RWPE2 (cell line): ENCODE results near the gene PTBP1.

Source experiments
- ATAC-seq: fragments of 200-7000 bp; cut with Tn5 transposase; 3 replicates; pipeline ENCODE4 v1.9.1; 2021; ENCODE audit warnings: low read depth
- DNase-seq: peaks from one replicate; pipeline ENCODE4 v3.0.0-alpha.2; 2020; ENCODE audit warnings: low spot score
- H3K27ac ChIP-seq: fragments of 450-650 bp; 2 replicates; pipeline ENCODE4 v1.5.1; 2017; ENCODE audit warnings: mild to moderate bottlenecking; ENCODE audit not compliant: poor library complexity, severe bottlenecking
- H3K27me3 ChIP-seq: fragments of 250-450 bp; sonication (Bioruptor Pico); 2 replicates; pipeline ENCODE4 v1.5.1; 2021; ENCODE audit warnings: mild to moderate bottlenecking, moderate library complexity; ENCODE audit not compliant: insufficient read depth, poor library complexity, severe bottlenecking
- H3K36me3 ChIP-seq: fragments of 250-450 bp; sonication (Bioruptor Pico); 2 replicates; pipeline ENCODE4 v1.5.1; 2020; ENCODE audit warnings: low read depth, mild to moderate bottlenecking, moderate library complexity
- H3K4me1 ChIP-seq: fragments of 250-450 bp; sonication (Bioruptor Pico); 2 replicates; pipeline ENCODE4 v1.5.1; 2021; ENCODE audit warnings: mild to moderate bottlenecking, moderate library complexity; ENCODE audit not compliant: insufficient read depth, poor library complexity, severe bottlenecking
- H3K4me3 ChIP-seq: fragments of 250-450 bp; sonication (Bioruptor Pico); 2 replicates; pipeline ENCODE4 v1.5.1; 2021; ENCODE audit warnings: mild to moderate bottlenecking, moderate library complexity; ENCODE audit not compliant: severe bottlenecking
- H3K9me3 ChIP-seq: fragments of 250-450 bp; sonication (Bioruptor Pico); 2 replicates; pipeline ENCODE4 v1.5.1; 2021; ENCODE audit warnings: mild to moderate bottlenecking, moderate library complexity; ENCODE audit not compliant: severe bottlenecking
- CTCF ChIP-seq: fragments of 450-650 bp; IDR thresholded peaks from one replicate; pipeline ENCODE4 v1.5.1; 2017; ENCODE audit warnings: mild to moderate bottlenecking, moderate library complexity; ENCODE audit not compliant: poor library complexity, severe bottlenecking

Gene PTBP1

DNA sequence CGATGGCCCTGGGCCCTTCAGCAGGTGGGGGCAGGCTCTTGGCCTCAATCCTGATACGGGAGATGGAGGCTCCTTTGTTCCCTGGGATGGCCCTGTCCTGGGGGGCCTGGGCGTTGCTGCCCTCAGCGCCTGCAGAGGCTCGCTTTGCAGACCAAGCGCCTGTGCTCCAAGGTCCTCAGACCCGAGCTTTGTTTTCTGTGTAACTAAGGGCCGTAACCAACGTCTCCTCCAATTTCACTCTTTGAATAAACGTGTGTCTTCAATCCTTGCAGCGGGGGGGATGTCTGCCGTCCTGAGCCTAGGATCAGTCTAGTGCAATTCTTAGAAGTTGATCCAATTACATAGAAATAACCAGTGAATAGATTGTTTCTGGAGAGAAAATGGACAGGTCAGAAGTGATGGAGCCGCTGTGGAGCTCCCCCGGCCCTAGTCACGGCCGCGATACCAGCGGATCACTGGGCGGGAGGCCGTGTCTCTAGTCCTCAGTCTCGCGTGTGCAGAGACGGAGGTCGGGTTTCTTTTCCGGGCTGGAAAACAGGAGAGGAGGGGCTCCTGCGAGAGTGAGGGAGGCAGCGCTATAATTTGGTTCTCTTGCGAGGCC lies 5.3 kb downstream of the PTBP1 start:
- TF ChIP-seq CTCF, result no peak
- no peaks in the 10 kb centered on the region for H3K27me3 ChIP-seq
- peak overlapping the region; percentile 89 for H3K27ac ChIP-seq
- no peaks in the 10 kb centered on the region for H3K9me3 ChIP-seq
- H3K4me3 ChIP-seq, result no peak overlapping the region
- peaks cover 93% of the 10 kb centered on the region for H3K36me3 ChIP-seq
- ATAC-seq (no peak), DNase-seq (no peak)
- H3K4me1 ChIP-seq, result peaks cover 9% of the 10 kb centered on the region

DNA sequence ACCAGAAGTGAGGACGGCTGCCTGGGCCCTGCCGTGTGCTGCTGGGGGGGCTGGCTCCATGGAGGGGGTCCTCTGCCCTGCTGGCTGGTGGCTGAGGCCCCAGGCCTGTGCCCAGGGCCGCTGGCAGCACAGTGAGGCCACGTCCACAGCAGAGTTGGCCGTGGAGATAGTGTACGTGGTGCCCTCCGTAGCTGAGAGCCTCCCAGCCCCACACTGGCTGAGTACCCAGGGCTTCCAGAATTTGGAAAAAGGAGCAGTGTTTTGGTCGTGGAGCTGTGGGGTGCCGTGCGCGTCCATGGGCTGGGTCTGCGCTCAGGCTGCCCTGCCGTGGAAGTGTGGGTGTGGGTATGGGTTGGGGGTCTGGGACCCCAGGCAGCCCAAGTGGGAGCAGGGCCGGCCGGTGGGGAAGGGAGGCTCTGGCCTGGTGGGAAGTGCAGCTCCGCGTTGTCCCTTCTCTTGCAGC lies 5.9 kb downstream of the PTBP1 start:
- Histone ChIP-seq H3K9me3 (no peaks in the 10 kb centered on the region), H3K27ac (no peak overlapping the region), H3K4me1 (peaks cover 9% of the 10 kb centered on the region), H3K4me3 (no peak overlapping the region), H3K27me3 (no peaks in the 10 kb centered on the region), H3K36me3 (peaks cover 96% of the 10 kb centered on the region)
- TF ChIP-seq CTCF, result no peak
- ATAC-seq (no peak), DNase-seq (no peak)

- no peak for ATAC-seq
- Histone ChIP-seq H3K4me3 (no peak overlapping the region), H3K27me3 (no peaks in the 10 kb centered on the region), H3K9me3 (no peaks in the 10 kb centered on the region), H3K27ac (no peak overlapping the region), H3K4me1 (peaks cover 9% of the 10 kb centered on the region), H3K36me3 (peaks cover 94% of the 10 kb centered on the region)
- no peak for DNase-seq
- no peak for TF ChIP-seq CTCF
These were observed 6.6 kb downstream of the PTBP1 start for GRCh38 chr19:803686-804418.

GRCh38 chr19:804419-805165 lies 7.3 kb downstream of the PTBP1 start:
- ATAC-seq, result no peak
- Histone ChIP-seq H3K36me3 (peaks cover 94% of the 10 kb centered on the region), H3K9me3 (no peaks in the 10 kb centered on the region)

More at GRCh38 chr19:804419-805165, 7.3 kb downstream of the PTBP1 start:
- H3K4me1 ChIP-seq, result peaks cover 9% of the 10 kb centered on the region
- H3K27me3 ChIP-seq, result no peaks in the 10 kb centered on the region
- H3K4me3 ChIP-seq, result no peak overlapping the region
- no peak for TF ChIP-seq CTCF
- DNase-seq, result no peak
- H3K27ac ChIP-seq, result no peak overlapping the region
